GM21423 (cell line): ENCODE measurements around the gene FLNA.
"Not testable (repeated sequence)": the region's sequence is repeated elsewhere in the genome, so short reads cannot be mapped to it uniquely, and the experiment has no call there.

ENCODE experiments used
- ATAC-seq: cut with Tn5 transposase; IDR thresholded peaks from one replicate; pipeline ENCODE4 v1.9.1; 2021; ENCODE audit warnings: mild to moderate bottlenecking, moderate library complexity; ENCODE audit not compliant: unreplicated experiment

The FLNA gene

GRCh38 chrX:154374313-154375155 is at the start of gene FLNA:
Gene FLNA, minus strand, starts transcription at chrX:154374634. Its CDS starts 3,389 bp downstream, at chrX:154371245.
- ATAC-seq: no peak

GRCh38 chrX:154420402-154420756 is 45.9 kb upstream of the FLNA start:
- no peak for ATAC-seq

GRCh38 chrX:154419688-154420401 is 45.4 kb upstream of the FLNA start:
- ATAC-seq: no peak

GRCh38 chrX:154419189-154419588 is 44.8 kb upstream of the FLNA start:
- ATAC-seq: no peak

GRCh38 chrX:154417157-154417556 is 42.7 kb upstream of the FLNA start:
- no peak for ATAC-seq

GRCh38 chrX:154413142-154413541 is 38.7 kb upstream of the FLNA start:
- ATAC-seq: no peak

GRCh38 chrX:154412468-154412867 is 38.0 kb upstream of the FLNA start:
- ATAC-seq: no peak

GRCh38 chrX:154411981-154412340 is 37.5 kb upstream of the FLNA start:
- peak; percentile 48 for ATAC-seq

- ATAC-seq: no peak
Observed at GRCh38 chrX:154409222-154409871, 34.9 kb upstream of the FLNA start, which contains the start of gene DNASE1L1. Gene DNASE1L1, minus strand, starts transcription at chrX:154409254. Its CDS starts 3,686 bp downstream, at chrX:154405568.

GRCh38 chrX:154408659-154409221 is 34.3 kb upstream of the FLNA start:
- ATAC-seq: no peak

GRCh38 chrX:154404625-154405192 is 30.3 kb upstream of the FLNA start:
- no peak for ATAC-seq

- ATAC-seq: no peak
Observed at GRCh38 chrX:154403858-154404257, 29.4 kb upstream of the FLNA start.

GRCh38 chrX:154403192-154403591 is 28.8 kb upstream of the FLNA start:
- ATAC-seq: no peak

GRCh38 chrX:154402622-154403127 is 28.2 kb upstream of the FLNA start:
- ATAC-seq: no peak

- no peak for ATAC-seq
Observed at GRCh38 chrX:154401918-154402621, 27.6 kb upstream of the FLNA start.

- no peak for ATAC-seq
Observed at GRCh38 chrX:154401045-154401799, 26.8 kb upstream of the FLNA start.

- not testable (repeated sequence) for ATAC-seq
Observed at GRCh38 chrX:154400369-154400817, 26.0 kb upstream of the FLNA start.

GRCh38 chrX:154399527-154400368 is 25.3 kb upstream of the FLNA start:
- no peak for ATAC-seq
